HepG2 (cell line): Measurements from ENCODE around the gene PLD3. TPM values are rescaled to one million over a fixed set of nuclear protein-coding genes. Genes with fewer than 3 reads are reported as not detected.

ENCODE experiments used
- ATF7 ChIP-seq, 2 experiments: fragments of 450-650 bp in 1 of 2; sonication (generic) in 1 of 2; formaldehyde crosslinking in 1 of 2; IDR thresholded peaks; 2 replicates each; pipeline versions ENCODE4 v1.4.0 to v1.6.1; 2016 to 2020; ENCODE audit warnings: antibody characterized with exemption in 1 of 2, mild to moderate bottlenecking in 1 of 2, missing genetic modification reagents in 1 of 2
- BHLHE40 ChIP-seq: IDR thresholded peaks from 2 replicates; pipeline ENCODE4 v1.6.1; 2011; ENCODE audit warnings: low read length, improper control_type of control experiment
- BRD4 ChIP-seq: sonication (generic); formaldehyde crosslinking; IDR thresholded peaks from 2 replicates; pipeline ENCODE4 v1.4.0; 2020; ENCODE audit warnings: missing genetic modification reagents
- ELF1 ChIP-seq: sonication (generic); formaldehyde crosslinking; IDR thresholded peaks from 2 replicates; pipeline ENCODE4 v1.4.0; 2020; ENCODE audit warnings: missing genetic modification reagents
- GFI1 ChIP-seq: sonication (generic); formaldehyde crosslinking; IDR thresholded peaks from 2 replicates; pipeline ENCODE4 v1.5.0; 2020; ENCODE audit warnings: missing genetic modification reagents, mild to moderate bottlenecking, borderline replicate concordance
- JUN ChIP-seq: sonication (generic); formaldehyde crosslinking; IDR thresholded peaks from 2 replicates; pipeline ENCODE4 v1.4.0; 2020; ENCODE audit warnings: mild to moderate bottlenecking, missing genetic modification reagents
- PHF21A ChIP-seq: sonication (generic); formaldehyde crosslinking; IDR thresholded peaks from 2 replicates; pipeline ENCODE4 v1.5.0; 2020; ENCODE audit warnings: mild to moderate bottlenecking, missing genetic modification reagents
- RBFOX2 ChIP-seq: fragments of 200-400 bp; formaldehyde crosslinking; IDR thresholded peaks from 2 replicates; pipeline ENCODE4 v1.6.1; 2017; ENCODE audit warnings: low read depth, mild to moderate bottlenecking, low read length
- RBM39 ChIP-seq: fragments of 200-400 bp; formaldehyde crosslinking; IDR thresholded peaks from one replicate; pipeline ENCODE4 v1.6.1; 2018; ENCODE audit warnings: antibody characterized with exemption, mild to moderate bottlenecking, low read depth, low read length; ENCODE audit not compliant: poor library complexity, severe bottlenecking
- RFX3 ChIP-seq: IDR thresholded peaks from 2 replicates; pipeline ENCODE4 v1.6.1; 2016; ENCODE audit warnings: missing biosample characterization, missing genetic modification reagents
- SAP130 ChIP-seq: IDR thresholded peaks from 2 replicates; pipeline ENCODE4 v1.6.1; 2016; ENCODE audit warnings: low read depth
- SKI ChIP-seq: fragments of 450-650 bp; IDR thresholded peaks from one replicate; pipeline ENCODE4 v1.6.1; 2018; ENCODE audit warnings: mild to moderate bottlenecking; ENCODE audit not compliant: partially characterized antibody
- SOX13 ChIP-seq, 3 experiments: fragments of 450-650 bp in 1 of 3; sonication (generic) in 1 of 3; formaldehyde crosslinking in 1 of 3; IDR thresholded peaks in 2 of 3; conservative IDR thresholded peaks in 1 of 3; 2 replicates each; pipeline versions ENCODE4 v1.5.0 to v1.6.1; 2016 to 2020; ENCODE audit warnings: antibody characterized with exemption in 1 of 3, mild to moderate bottlenecking in 1 of 3, missing compliant biosample characterization in 1 of 3, missing genetic modification reagents in 1 of 3, moderate library complexity in 1 of 3
- SP2 ChIP-seq: sonication (generic); formaldehyde crosslinking; IDR thresholded peaks from 2 replicates; pipeline ENCODE4 v1.5.1; 2020; ENCODE audit warnings: mild to moderate bottlenecking, missing genetic modification reagents
- ZFP82 ChIP-seq: sonication (generic); formaldehyde crosslinking; IDR thresholded peaks from 2 replicates; pipeline ENCODE4 v1.5.1; 2020; ENCODE audit warnings: mild to moderate bottlenecking, missing genetic modification reagents, borderline replicate concordance
- ZMYM4 ChIP-seq: sonication (generic); formaldehyde crosslinking; IDR thresholded peaks from 2 replicates; pipeline ENCODE4 v1.8.1; 2023; ENCODE audit warnings: mild to moderate bottlenecking, missing genetic modification reagents
- ZNF24 ChIP-seq: fragments of 450-650 bp; IDR thresholded peaks from 2 replicates; pipeline ENCODE4 v1.6.1; 2017; ENCODE audit warnings: antibody characterized with exemption, mild to moderate bottlenecking
- ZNF563 ChIP-seq: sonication (generic); formaldehyde crosslinking; IDR thresholded peaks from 2 replicates; pipeline ENCODE4 v1.8.0; 2022; ENCODE audit warnings: mild to moderate bottlenecking, moderate library complexity, missing genetic modification reagents
- ZNF772 ChIP-seq: sonication (generic); formaldehyde crosslinking; IDR thresholded peaks from 2 replicates; pipeline ENCODE4 v1.5.0; 2020; ENCODE audit warnings: mild to moderate bottlenecking, missing genetic modification reagents
- ZNF816 ChIP-seq: sonication (generic); formaldehyde crosslinking; IDR thresholded peaks from 2 replicates; pipeline ENCODE4 v1.8.0; 2022; ENCODE audit warnings: missing genetic modification reagents, mild to moderate bottlenecking, borderline replicate concordance
- polyA plus RNA-seq, 8 experiments: library from polyadenylated mRNA; depleted of rRNA in 3 of 8; stranded (reverse) in 7 of 8; unstranded in 1 of 8; fragments of >200 nt; fragmentation: Illumina TruSeq in 4 of 8; extraction: Trizol in 4 of 8; gene quantifications; 2 replicates each; pipeline versions ENCODE4 v1.2.1 to v1.2.3, GENCODE V29; 2011 to 2016; ENCODE audit warnings: low read depth in 4 of 8, missing spikeins in 1 of 8, mixed read lengths in 1 of 8; ENCODE audit not compliant: insufficient read depth in 1 of 8
- total RNA-seq, 5 experiments: library from RNA; depleted of rRNA; stranded (reverse); fragments of >200 nt; fragmentation: Illumina TruSeq; extraction: Trizol; gene quantifications; 2 replicates each; pipeline ENCODE4 v1.2.3, GENCODE V29; 2016; ENCODE audit warnings: low read depth in 1 of 5
- TF ChIP-seq, protein P1 (sequence below): IDR thresholded peaks from 2 replicates; pipeline ENCODE4 v1.6.1; 2016; ENCODE audit warnings: missing compliant biosample characterization, missing genetic modification reagents, borderline replicate concordance
- TF ChIP-seq, protein P2 (sequence below), 2 experiments: fragments of 450-650 bp in 1 of 2; sonication (generic) in 1 of 2; formaldehyde crosslinking; IDR thresholded peaks; 2 replicates each; pipeline versions ENCODE4 v1.5.0 to v1.8.0; 2020 to 2022; ENCODE audit warnings: mild to moderate bottlenecking in 1 of 2, missing genetic modification reagents in 1 of 2
- TF ChIP-seq, protein P3 (sequence below): sonication (generic); formaldehyde crosslinking; IDR thresholded peaks from 2 replicates; pipeline ENCODE4 v1.4.0; 2020; ENCODE audit warnings: mild to moderate bottlenecking, low read depth, missing genetic modification reagents
- TF ChIP-seq, protein P4 (sequence below): sonication (generic); formaldehyde crosslinking; conservative IDR thresholded peaks from 2 replicates; pipeline ENCODE4 v1.4.0; 2020; ENCODE audit warnings: missing genetic modification reagents

PLD3 gene
- total and polyA plus RNA-seq, 2 of the 13 experiments (the other 11 are each of a cell fraction or from before 2014, with no cell fraction given), result 45.7 to 164 TPM

DNA sequence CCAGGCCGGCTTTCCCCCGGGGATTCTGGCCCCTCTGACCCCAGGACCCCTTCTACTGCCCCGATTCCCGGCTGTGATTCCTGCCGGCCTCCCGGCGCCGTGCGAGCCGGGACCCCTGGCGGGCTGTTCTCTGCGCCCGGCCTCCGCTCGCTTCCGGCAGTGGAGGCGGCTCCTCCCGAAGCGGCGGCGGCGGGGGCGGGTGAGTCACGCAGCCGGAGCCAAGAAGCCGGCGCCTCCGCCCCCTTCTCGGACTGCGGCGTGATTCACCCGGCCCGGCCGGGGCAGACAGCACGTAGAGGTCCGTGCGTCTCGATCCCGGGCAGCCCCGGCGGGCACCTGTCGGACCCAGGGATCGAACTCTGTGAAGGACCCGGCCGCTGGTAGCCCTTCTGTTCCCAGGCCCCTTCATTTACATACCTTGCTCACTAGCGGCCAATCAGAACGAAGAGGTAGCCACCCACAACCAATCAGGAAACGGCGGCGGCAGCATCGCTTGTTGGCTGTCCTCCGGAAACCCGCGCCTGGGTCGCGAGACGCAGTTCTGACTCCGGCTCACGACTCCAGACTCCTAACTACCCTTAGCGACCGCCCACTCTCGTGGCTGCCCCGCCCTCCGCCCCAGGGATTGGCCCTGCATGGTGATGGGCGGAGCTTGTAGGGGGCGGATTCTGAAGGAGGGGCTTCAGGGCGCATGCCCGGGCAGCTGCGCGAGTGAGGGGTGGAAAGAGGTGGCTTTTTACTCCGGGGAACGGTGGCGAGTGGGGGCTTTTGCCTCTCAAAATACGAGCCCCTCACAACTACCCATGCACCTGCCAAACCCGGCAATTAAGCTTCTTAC lies 77.2 kb downstream of the PLD3 start, which contains the start of gene SERTAD1 (continued):
- no peak for TF ChIP-seq ZFP82 (CRISPR knock-in tag)
- TF ChIP-seq RFX3 (CRISPR knock-in tag), result no peak
- TF ChIP-seq, protein P1, sequence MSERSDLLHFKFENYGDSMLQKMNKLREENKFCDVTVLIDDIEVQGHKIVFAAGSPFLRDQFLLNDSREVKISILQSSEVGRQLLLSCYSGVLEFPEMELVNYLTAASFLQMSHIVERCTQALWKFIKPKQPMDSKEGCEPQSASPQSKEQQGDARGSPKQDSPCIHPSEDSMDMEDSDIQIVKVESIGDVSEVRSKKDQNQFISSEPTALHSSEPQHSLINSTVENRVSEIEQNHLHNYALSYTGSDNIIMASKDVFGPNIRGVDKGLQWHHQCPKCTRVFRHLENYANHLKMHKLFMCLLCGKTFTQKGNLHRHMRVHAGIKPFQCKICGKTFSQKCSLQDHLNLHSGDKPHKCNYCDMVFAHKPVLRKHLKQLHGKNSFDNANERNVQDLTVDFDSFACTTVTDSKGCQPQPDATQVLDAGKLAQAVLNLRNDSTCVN (CRISPR knock-in tag), result peak; percentile 14; the same call in 1 of the 2 replicates
- TF ChIP-seq SKI, result peak; percentile 56
- TF ChIP-seq, protein P2, sequence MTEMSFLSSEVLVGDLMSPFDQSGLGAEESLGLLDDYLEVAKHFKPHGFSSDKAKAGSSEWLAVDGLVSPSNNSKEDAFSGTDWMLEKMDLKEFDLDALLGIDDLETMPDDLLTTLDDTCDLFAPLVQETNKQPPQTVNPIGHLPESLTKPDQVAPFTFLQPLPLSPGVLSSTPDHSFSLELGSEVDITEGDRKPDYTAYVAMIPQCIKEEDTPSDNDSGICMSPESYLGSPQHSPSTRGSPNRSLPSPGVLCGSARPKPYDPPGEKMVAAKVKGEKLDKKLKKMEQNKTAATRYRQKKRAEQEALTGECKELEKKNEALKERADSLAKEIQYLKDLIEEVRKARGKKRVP (CRISPR knock-in tag; IDR thresholded peaks at IDR 0.05), result peak in 1 of 2 experiments; percentile 27; a peak in 1 of 4 replicates
- TF ChIP-seq SOX13 (IDR thresholded peaks at IDR 0.05), result 0 out of 2 replicates have a peak, but pooled peaks have one; percentile 31
- no peak for TF ChIP-seq SOX13 (CRISPR knock-in tag; conservative IDR thresholded peaks at IDR 0.05 in 1 of 2, IDR thresholded peaks at IDR 0.05 in 1 of 2)
- TF ChIP-seq ELF1 (CRISPR knock-in tag), result peak; percentile 68
- peak; percentile 89 for TF ChIP-seq RBFOX2
- TF ChIP-seq, protein P3, sequence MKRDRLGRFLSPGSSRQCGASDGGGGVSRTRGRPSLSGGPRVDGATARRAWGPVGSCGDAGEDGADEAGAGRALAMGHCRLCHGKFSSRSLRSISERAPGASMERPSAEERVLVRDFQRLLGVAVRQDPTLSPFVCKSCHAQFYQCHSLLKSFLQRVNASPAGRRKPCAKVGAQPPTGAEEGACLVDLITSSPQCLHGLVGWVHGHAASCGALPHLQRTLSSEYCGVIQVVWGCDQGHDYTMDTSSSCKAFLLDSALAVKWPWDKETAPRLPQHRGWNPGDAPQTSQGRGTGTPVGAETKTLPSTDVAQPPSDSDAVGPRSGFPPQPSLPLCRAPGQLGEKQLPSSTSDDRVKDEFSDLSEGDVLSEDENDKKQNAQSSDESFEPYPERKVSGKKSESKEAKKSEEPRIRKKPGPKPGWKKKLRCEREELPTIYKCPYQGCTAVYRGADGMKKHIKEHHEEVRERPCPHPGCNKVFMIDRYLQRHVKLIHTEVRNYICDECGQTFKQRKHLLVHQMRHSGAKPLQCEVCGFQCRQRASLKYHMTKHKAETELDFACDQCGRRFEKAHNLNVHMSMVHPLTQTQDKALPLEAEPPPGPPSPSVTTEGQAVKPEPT (CRISPR knock-in tag), result no peak
- peak; percentile 77 for TF ChIP-seq SP2 (CRISPR knock-in tag)
- TF ChIP-seq, protein P4, sequence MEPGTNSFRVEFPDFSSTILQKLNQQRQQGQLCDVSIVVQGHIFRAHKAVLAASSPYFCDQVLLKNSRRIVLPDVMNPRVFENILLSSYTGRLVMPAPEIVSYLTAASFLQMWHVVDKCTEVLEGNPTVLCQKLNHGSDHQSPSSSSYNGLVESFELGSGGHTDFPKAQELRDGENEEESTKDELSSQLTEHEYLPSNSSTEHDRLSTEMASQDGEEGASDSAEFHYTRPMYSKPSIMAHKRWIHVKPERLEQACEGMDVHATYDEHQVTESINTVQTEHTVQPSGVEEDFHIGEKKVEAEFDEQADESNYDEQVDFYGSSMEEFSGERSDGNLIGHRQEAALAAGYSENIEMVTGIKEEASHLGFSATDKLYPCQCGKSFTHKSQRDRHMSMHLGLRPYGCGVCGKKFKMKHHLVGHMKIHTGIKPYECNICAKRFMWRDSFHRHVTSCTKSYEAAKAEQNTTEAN (CRISPR knock-in tag), result no peak
- TF ChIP-seq SAP130 (CRISPR knock-in tag), result peak; percentile 44
- 0 out of 2 replicates have a peak, but pooled peaks have one; percentile 27 for TF ChIP-seq ZNF816
- peak; percentile 77 for TF ChIP-seq ZNF563 (CRISPR knock-in tag)
- TF ChIP-seq JUN (CRISPR knock-in tag), result 0 out of 2 replicates have a peak, but pooled peaks have one; percentile 53
- no peak for TF ChIP-seq ZNF24
- TF ChIP-seq ZMYM4 (CRISPR knock-in tag), result peak; percentile 69
- no peak for TF ChIP-seq ATF7 (IDR thresholded peaks at IDR 0.05)
- TF ChIP-seq ATF7 (CRISPR knock-in tag; IDR thresholded peaks at IDR 0.05), result no peak
- TF ChIP-seq GFI1 (CRISPR knock-in tag), result 0 out of 2 replicates have a peak, but pooled peaks have one; percentile 20
- peak; percentile 84 for TF ChIP-seq PHF21A (CRISPR knock-in tag)
- 0 out of 2 replicates have a peak, but pooled peaks have one; percentile 13 for TF ChIP-seq BHLHE40
- TF ChIP-seq RBM39, result peak; percentile 64
- peak; percentile 39; the same call in 1 of the 2 replicates for TF ChIP-seq BRD4 (CRISPR knock-in tag)
- TF ChIP-seq ZNF772 (CRISPR knock-in tag), result peak; percentile 65; the same call in 1 of the 2 replicates
